Ovary (tissue), 9 donors: ENCODE measurements around the gene GABBR1. TPM values are rescaled to one million over a fixed set of nuclear protein-coding genes. Genes with fewer than 3 reads are reported as not detected.
"Not testable (repeated sequence)": the region's sequence is repeated elsewhere in the genome, so short reads cannot be mapped to it uniquely, and the experiment has no call there.

Experiments used
- DNase-seq, 5 donors: peaks; one replicate each; pipeline ENCODE4 v3.0.0-alpha.2; 2019 to 2020
- H3K27ac ChIP-seq, 2 donors: fragments of 200-600 bp; one replicate each; pipeline versions ENCODE4 v1.5.1 to v1.8.0; 2019 to 2022
- H3K27me3 ChIP-seq: fragments of 200-600 bp; one replicate; pipeline ENCODE4 v1.8.0; 2022
- H3K36me3 ChIP-seq: fragments of 200-600 bp; sonication (generic); one replicate; pipeline ENCODE4 v1.5.1; 2019
- H3K4me1 ChIP-seq: one replicate; pipeline ENCODE4 v1.8.1; 2013; ENCODE audit warnings: mild to moderate bottlenecking, moderate library complexity; ENCODE audit not compliant: insufficient read depth
- H3K4me3 ChIP-seq: fragments of 200-600 bp; sonication (generic); one replicate; pipeline ENCODE4 v1.5.1; 2017
- H3K9me3 ChIP-seq, 2 donors: fragments of 200-600 bp in 1 of 2; sonication (generic) in 1 of 2; one replicate each; pipeline versions ENCODE4 v1.5.1 to v1.8.1; 2013 to 2019; ENCODE audit warnings: mild to moderate bottlenecking in 1 of 2, moderate library complexity in 1 of 2
- CTCF ChIP-seq, 3 donors: fragments of 450-650 bp in 2 of 3; fragments of 200-600 bp in 1 of 3; IDR thresholded peaks; one replicate each; pipeline versions ENCODE4 v1.5.1 to v1.8.0; 2016 to 2022; ENCODE audit warnings: antibody characterized with exemption in 3 of 3, mild to moderate bottlenecking in 1 of 3
- EP300 ChIP-seq: sonication (generic); formaldehyde crosslinking; IDR thresholded peaks from one replicate; pipeline ENCODE4 v1.6.1; 2017; ENCODE audit warnings: antibody characterized with exemption
- POLR2A ChIP-seq: fragments of 450-650 bp; IDR thresholded peaks from one replicate; pipeline ENCODE4 v1.6.1; 2017; ENCODE audit warnings: antibody characterized with exemption, mild to moderate bottlenecking, moderate library complexity
- WGBS, 3 donors: extraction: QIAGEN DNeasy Blood & Tissue Kit in 1 of 3; methylation state at CpG; one replicate each; pipeline versions ENCODE4 v1.1.5 to v1.1.7; 2013 to 2017; 5-methylcytosine and 5-hydroxymethylcytosine counted together
- intact Hi-C, 4 donors: fragments of 100-400 bp; cut with DNase I; formaldehyde crosslinking; loops; one replicate each; pipeline versions ENCODE4 v1.11.0 to v1.15.1; 2022 to 2023
- polyA plus RNA-seq, 2 donors: library from polyadenylated mRNA; stranded (reverse); fragments of 200-250 nt in 1 of 2; fragments of 350-450 nt in 1 of 2; fragmentation: Illumina TruSeq in 1 of 2; extraction: RNeasy Lipid Tissue Mini Kit (QIAGEN cat#74804) in 1 of 2; gene quantifications; one replicate each; pipeline ENCODE4 v1.2.3, GENCODE V29; 2013 to 2014
- total RNA-seq, 7 donors: library from RNA; depleted of rRNA in 2 of 7; stranded (reverse); fragments of >200 nt in 2 of 7; fragmentation: NEBNext Ultra II Directional in 3 of 7; extraction: Animal tissue kit (Norgen Biotek cat#: 25700) in 3 of 7; gene quantifications; one replicate each; pipeline versions ENCODE4 v1.1.0 to v1.2.4, GENCODE V29; 2016 to 2023
- donor health status: DM: no; HTN: no; CAD: no; lungs with moderate emphysema.
- donor health status: DM: no; HTN: no; CAD: no.
- donor health status: Bipolar disorder and iron deficiency.
- donor health status: DM: yes; HTN: yes; CAD: no.
- donor health status: DM: no; HTN: no; CAD: no.
- donor health status: DM: yes; HTN: yes; CAD: no.

Gene GABBR1
- total and polyA plus RNA-seq, 9 donors = 23.0 to 80.0 (median 48.5) TPM

- DNase-seq = no peak
Observed at GRCh38 chr6:29666826-29667130, 33.8 kb upstream of the GABBR1 start.

GRCh38 chr6:29665942-29666825, 33.2 kb upstream of the GABBR1 start:
- no peak overlapping the region for H3K4me3 ChIP-seq
- H3K9me3 ChIP-seq = no peaks in the 10 kb centered on the region
- H3K36me3 ChIP-seq = no peaks in the 10 kb centered on the region
- H3K4me1 ChIP-seq = no peaks in the 10 kb centered on the region
- H3K27me3 ChIP-seq = no peaks in the 10 kb centered on the region
- no peak for DNase-seq
- WGBS, 3 donors = 67 to 73% (median 70%) methylated on average over 8 of the region's 8 CpGs
- no peak overlapping the region for H3K27ac ChIP-seq
- intact Hi-C loops = no loop called here
- TF ChIP-seq CTCF (IDR thresholded peaks at IDR 0.05) = no peak
- no peak for TF ChIP-seq POLR2A
- no peak for TF ChIP-seq EP300

More at GRCh38 chr6:29666826-29667130, 33.8 kb upstream of the GABBR1 start:
- Histone ChIP-seq H3K27ac (no peak overlapping the region), H3K9me3 (no peaks in the 10 kb centered on the region), H3K36me3 (no peaks in the 10 kb centered on the region), H3K4me1 (no peaks in the 10 kb centered on the region), H3K4me3 (no peak overlapping the region), H3K27me3 (no peaks in the 10 kb centered on the region)
- intact Hi-C loops = no loop called here
- 78 to 92% (median 91%) methylated on average over 1 of the region's 1 CpG for WGBS, 3 donors
- TF ChIP-seq POLR2A = no peak
- no peak for TF ChIP-seq CTCF (IDR thresholded peaks at IDR 0.05)
- no peak for TF ChIP-seq EP300

GRCh38 chr6:29663300-29664042, 30.5 kb upstream of the GABBR1 start:
- no peak overlapping the region for H3K27ac ChIP-seq
- intact Hi-C loops = no loop called here
- no peak for DNase-seq
- no peaks in the 10 kb centered on the region for H3K27me3 ChIP-seq
- H3K4me1 ChIP-seq = no peaks in the 10 kb centered on the region
- no peak for TF ChIP-seq POLR2A
- no peak for TF ChIP-seq EP300
- no peak for TF ChIP-seq CTCF (IDR thresholded peaks at IDR 0.05)
- 45 to 59% (median 53%) methylated on average over 5 of the region's 5 CpGs for WGBS, 3 donors
- H3K36me3 ChIP-seq = no peaks in the 10 kb centered on the region
- H3K9me3 ChIP-seq = no peaks in the 10 kb centered on the region
- H3K4me3 ChIP-seq = no peak overlapping the region

- H3K27ac ChIP-seq, intact Hi-C loops: not testable (repeated sequence)
- WGBS, 3 donors = 49 to 56% (median 52%) methylated on average over 14 of the region's 14 CpGs
Observed at GRCh38 chr6:29661502-29662141, 28.6 kb upstream of the GABBR1 start.

More at GRCh38 chr6:29661502-29662141, 28.6 kb upstream of the GABBR1 start:
- H3K27me3 ChIP-seq, DNase-seq, H3K9me3 ChIP-seq, H3K4me1 ChIP-seq, H3K4me3 ChIP-seq, H3K36me3 ChIP-seq: not testable (repeated sequence)
